H9 (cell line): ENCODE data around the gene CFDP1. TPM values are rescaled to one million over a fixed set of nuclear protein-coding genes. Genes with fewer than 3 reads are reported as not detected.
A peak's percentile ranks its signal among the peaks of the same experiment; 100 is the strongest.

Experiments
- DNase-seq: peaks from one replicate; pipeline ENCODE4 v3.0.0-alpha.2; 2017
- H2AFZ ChIP-seq: one replicate; pipeline ENCODE4 v1.6.1; 2013; ENCODE audit warnings: mild to moderate bottlenecking, low read length, control low read depth, moderate library complexity
- H2AK5ac ChIP-seq: 2 replicates; pipeline ENCODE4 v1.6.1; 2013; ENCODE audit warnings: low read length, control low read depth, mixed read lengths; ENCODE audit not compliant: insufficient read length
- H2BK120ac ChIP-seq: one replicate; pipeline ENCODE4 v1.6.1; 2013; ENCODE audit warnings: low read depth, mild to moderate bottlenecking, low read length, control low read depth, inconsistent platforms; ENCODE audit not compliant: poor library complexity, severe bottlenecking
- H2BK12ac ChIP-seq: 2 replicates; pipeline ENCODE4 v1.6.1; 2013; ENCODE audit warnings: low read length, control low read depth, mixed read lengths, low read depth; ENCODE audit not compliant: insufficient read length
- H2BK15ac ChIP-seq: 2 replicates; pipeline ENCODE4 v1.6.1; 2013; ENCODE audit warnings: low read depth, low read length, control low read depth
- H2BK20ac ChIP-seq: one replicate; pipeline ENCODE4 v1.6.1; 2013; ENCODE audit warnings: low read depth, mild to moderate bottlenecking, low read length, control low read depth, inconsistent platforms; ENCODE audit not compliant: poor library complexity, severe bottlenecking
- H2BK5ac ChIP-seq: 2 replicates; pipeline ENCODE4 v1.6.1; 2013; ENCODE audit warnings: low read length, control low read depth, mixed read lengths; ENCODE audit not compliant: insufficient read length
- H3K14ac ChIP-seq: 2 replicates; pipeline ENCODE4 v1.6.1; 2013; ENCODE audit warnings: low read length, control low read depth; ENCODE audit not compliant: insufficient read depth
- H3K18ac ChIP-seq: 2 replicates; pipeline ENCODE4 v1.6.1; 2013; ENCODE audit warnings: low read depth, mild to moderate bottlenecking, mixed read lengths, low read length, control low read depth; ENCODE audit not compliant: insufficient read length
- H3K23ac ChIP-seq: 2 replicates; pipeline ENCODE4 v1.6.1; 2013; ENCODE audit warnings: low read length, control low read depth, mixed read lengths, low read depth; ENCODE audit not compliant: insufficient read length
- H3K23me2 ChIP-seq: 2 replicates; pipeline ENCODE4 v1.6.1; 2013; ENCODE audit warnings: low read depth, mild to moderate bottlenecking, mixed read lengths, low read length, control low read depth; ENCODE audit not compliant: insufficient read length, poor library complexity, severe bottlenecking
- H3K27ac ChIP-seq: 2 replicates; pipeline ENCODE4 v1.5.1; 2013; ENCODE audit warnings: low read length, control low read depth, mixed read lengths, low read depth; ENCODE audit not compliant: insufficient read length
- H3K27me3 ChIP-seq: 2 replicates; pipeline ENCODE4 v1.6.1; 2013; ENCODE audit warnings: low read length, control low read depth, inconsistent platforms; ENCODE audit not compliant: insufficient read depth
- H3K4ac ChIP-seq: 2 replicates; pipeline ENCODE4 v1.6.1; 2013; ENCODE audit warnings: low read depth, mild to moderate bottlenecking, control low read depth, inconsistent platforms, low read length, moderate library complexity
- H3K4me1 ChIP-seq: 2 replicates; pipeline ENCODE4 v1.6.1; 2013; ENCODE audit warnings: low read length, control low read depth, inconsistent platforms; ENCODE audit not compliant: insufficient read depth
- H3K4me2 ChIP-seq: 2 replicates; pipeline ENCODE4 v1.6.1; 2013; ENCODE audit warnings: low read length, control low read depth, mixed read lengths; ENCODE audit not compliant: insufficient read length, insufficient read depth
- H3K56ac ChIP-seq: 2 replicates; pipeline ENCODE4 v1.6.1; 2013; ENCODE audit warnings: low read depth, mild to moderate bottlenecking, mixed read lengths, low read length, control low read depth; ENCODE audit not compliant: insufficient read length
- H3K79me1 ChIP-seq: 2 replicates; pipeline ENCODE4 v1.6.1; 2013; ENCODE audit warnings: low read depth, mild to moderate bottlenecking, moderate library complexity, low read length, control low read depth, inconsistent platforms; ENCODE audit not compliant: insufficient read depth, poor library complexity, severe bottlenecking
- H3K79me2 ChIP-seq: 2 replicates; pipeline ENCODE4 v1.6.1; 2013; ENCODE audit warnings: low read length, control low read depth, inconsistent platforms; ENCODE audit not compliant: insufficient read depth
- H3K9ac ChIP-seq: 2 replicates; pipeline ENCODE4 v1.6.1; 2013; ENCODE audit warnings: low read length, control low read depth, mixed read lengths; ENCODE audit not compliant: insufficient read length; ENCODE audit errors: extremely low read depth
- H3K9me3 ChIP-seq: one replicate; pipeline ENCODE4 v1.6.1; 2013; ENCODE audit warnings: low read depth, low read length, inconsistent platforms; ENCODE audit not compliant: control insufficient read depth
- H3T11ph ChIP-seq: one replicate; pipeline ENCODE4 v1.6.1; 2013; ENCODE audit warnings: mild to moderate bottlenecking, low read length, control low read depth, inconsistent platforms
- H4K20me1 ChIP-seq: one replicate; pipeline ENCODE4 v1.6.1; 2013; ENCODE audit not compliant: control insufficient read depth, insufficient read length, insufficient read depth
- H4K5ac ChIP-seq: 2 replicates; pipeline ENCODE4 v1.6.1; 2013; ENCODE audit warnings: low read depth, mild to moderate bottlenecking, mixed read lengths, low read length, control low read depth; ENCODE audit not compliant: insufficient read length
- H4K8ac ChIP-seq: replicated peaks from 2 replicates; pipeline ENCODE4 v1.6.1; 2013; ENCODE audit warnings: low read length, control low read depth, mixed read lengths, low read depth; ENCODE audit not compliant: insufficient read length
- H4K91ac ChIP-seq: 2 replicates; pipeline ENCODE4 v1.6.1; 2013; ENCODE audit warnings: low read depth, mild to moderate bottlenecking, moderate library complexity, mixed read lengths, low read length, control low read depth; ENCODE audit not compliant: insufficient read length
- H3K27ac Mint-ChIP-seq, 3 experiments: 2 replicates in 2 of 3; 3 replicates in 1 of 3; pipeline ENCODE4 v1.8.0; 2020 to 2021; ENCODE audit warnings: mixed read lengths in 3 of 3, mild to moderate bottlenecking in 1 of 3, moderate library complexity in 1 of 3
- H3K27me3 Mint-ChIP-seq: 2 replicates; pipeline ENCODE4 v1.8.0; 2021; ENCODE audit warnings: low read depth, mild to moderate bottlenecking, moderate library complexity, mixed read lengths
- H3K36me3 Mint-ChIP-seq, 3 experiments: 2 replicates in 2 of 3; 3 replicates in 1 of 3; pipeline ENCODE4 v1.8.0; 2020 to 2021; ENCODE audit warnings: low read depth in 3 of 3, mixed read lengths in 3 of 3; ENCODE audit not compliant: insufficient read depth in 1 of 3
- H3K4me1 Mint-ChIP-seq, 2 experiments: 2 replicates each; pipeline ENCODE4 v1.8.0; 2020; ENCODE audit warnings: mixed read lengths in 2 of 2
- H3K4me3 Mint-ChIP-seq, 2 experiments: 2 replicates in 1 of 2; 3 replicates in 1 of 2; pipeline ENCODE4 v1.8.0; 2020 to 2021; ENCODE audit warnings: mild to moderate bottlenecking in 2 of 2, mixed read lengths in 2 of 2, moderate library complexity in 1 of 2
- H3K9me3 Mint-ChIP-seq, 2 experiments: 2 replicates in 1 of 2; 3 replicates in 1 of 2; pipeline ENCODE4 v1.8.0; 2020; ENCODE audit warnings: mild to moderate bottlenecking in 2 of 2, mixed read lengths in 2 of 2, moderate library complexity in 1 of 2
- WGBS: extraction: QIAGEN DNeasy Blood & Tissue Kit; methylation state at CpG from one replicate; pipeline ENCODE4 v1.1.7; 2013; ENCODE audit warnings: missing lambda C conversion rate, low lambda C conversion rate, mixed read lengths; ENCODE audit not compliant: insufficient read length; ENCODE audit errors: extremely low coverage; 5-methylcytosine and 5-hydroxymethylcytosine counted together
- total RNA-seq: library from RNA; stranded (reverse); gene quantifications from 2 replicates; pipeline ENCODE4 v1.2.1, GENCODE V29; 2021
- TF ChIP-seq, protein P1 (sequence below): fragments of 200-600 bp; sonication (generic); conservative IDR thresholded peaks from 3 replicates; pipeline ENCODE4 v1.8.0; 2021; ENCODE audit warnings: antibody characterized with exemption, mild to moderate bottlenecking

The CFDP1 gene
- total RNA-seq, 1 experiment from 2014 or later, result 89.2 TPM

GRCh38 chr16:75263291-75263962, 169.9 kb downstream of the CFDP1 start:
- WGBS, result no CpG with 5 or more reads among the region's 14 CpGs
- H3K9me3 ChIP-seq, result no peaks in the 10 kb centered on the region
- Mint-ChIP-seq H3K4me3 (peak overlapping the region; percentile 25 to 88; a peak in 4 of 5 replicates), H3K36me3 (peaks cover 5 to 9% (median 6%) of the 10 kb centered on the region in 3 experiments; a peak in 5 of 7 replicates), H3K27me3 (no peaks in the 10 kb centered on the region), H3K4me1 (peaks cover 43 to 44% of the 10 kb centered on the region in 2 experiments), H3K9me3 (no peaks in the 10 kb centered on the region), H3K27ac (peak overlapping the region in 2 of 3 experiments; percentile 58 to 83; a peak in 1 of 7 replicates)
- H2BK12ac ChIP-seq, result no peak overlapping the region
- TF ChIP-seq, protein P1, sequence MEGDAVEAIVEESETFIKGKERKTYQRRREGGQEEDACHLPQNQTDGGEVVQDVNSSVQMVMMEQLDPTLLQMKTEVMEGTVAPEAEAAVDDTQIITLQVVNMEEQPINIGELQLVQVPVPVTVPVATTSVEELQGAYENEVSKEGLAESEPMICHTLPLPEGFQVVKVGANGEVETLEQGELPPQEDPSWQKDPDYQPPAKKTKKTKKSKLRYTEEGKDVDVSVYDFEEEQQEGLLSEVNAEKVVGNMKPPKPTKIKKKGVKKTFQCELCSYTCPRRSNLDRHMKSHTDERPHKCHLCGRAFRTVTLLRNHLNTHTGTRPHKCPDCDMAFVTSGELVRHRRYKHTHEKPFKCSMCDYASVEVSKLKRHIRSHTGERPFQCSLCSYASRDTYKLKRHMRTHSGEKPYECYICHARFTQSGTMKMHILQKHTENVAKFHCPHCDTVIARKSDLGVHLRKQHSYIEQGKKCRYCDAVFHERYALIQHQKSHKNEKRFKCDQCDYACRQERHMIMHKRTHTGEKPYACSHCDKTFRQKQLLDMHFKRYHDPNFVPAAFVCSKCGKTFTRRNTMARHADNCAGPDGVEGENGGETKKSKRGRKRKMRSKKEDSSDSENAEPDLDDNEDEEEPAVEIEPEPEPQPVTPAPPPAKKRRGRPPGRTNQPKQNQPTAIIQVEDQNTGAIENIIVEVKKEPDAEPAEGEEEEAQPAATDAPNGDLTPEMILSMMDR, result no peak
- H3K27ac ChIP-seq, result no peak overlapping the region
- H4K20me1 ChIP-seq, result peaks cover 6% of the 10 kb centered on the region
- no peak overlapping the region for H2BK15ac ChIP-seq
- H3K4me2 ChIP-seq, result no peak overlapping the region
- H3K27me3 ChIP-seq, result no peaks in the 10 kb centered on the region
- no peak overlapping the region for H3K9ac ChIP-seq
- no peak overlapping the region for H3K56ac ChIP-seq
- no peak overlapping the region for H4K91ac ChIP-seq
- no peak overlapping the region for H3T11ph ChIP-seq
- no peak overlapping the region for H2BK120ac ChIP-seq
- peaks cover 2% of the 10 kb centered on the region; the same call in 1 of the 2 replicates for H3K4me1 ChIP-seq
- H3K23ac ChIP-seq, result no peak overlapping the region
- no peak overlapping the region for H3K4ac ChIP-seq
- no peak overlapping the region for H4K8ac ChIP-seq
- H4K5ac ChIP-seq, result no peak overlapping the region
- peaks cover 28% of the 10 kb centered on the region; the same call in 1 of the 2 replicates for H3K79me2 ChIP-seq
- DNase-seq, result peak; percentile 27
- no peak overlapping the region for H2BK5ac ChIP-seq
- no peak overlapping the region for H3K14ac ChIP-seq
- peaks cover 10% of the 10 kb centered on the region for H3K79me1 ChIP-seq
- no peak overlapping the region for H2AK5ac ChIP-seq
- no peak overlapping the region for H2AFZ ChIP-seq
- H3K18ac ChIP-seq, result no peak overlapping the region
- no peak overlapping the region for H2BK20ac ChIP-seq
- peaks cover 13% of the 10 kb centered on the region for H3K23me2 ChIP-seq
